Measurements from ENCODE around the gene MYO1H. TPM values are rescaled to one million over a fixed set of nuclear protein-coding genes. Genes with fewer than 3 reads are reported as not detected.

MYO1H gene
- total and polyA plus RNA-seq, 2 experiments from 2014 or later: not detected

- Histone ChIP-seq H3F3A (replicated peaks; ENCODE audit: low read depth) (0 out of 2 replicates have a peak, but pooled peaks cover 11% of the 10 kb centered on the region), H3K79me2 (replicated peaks; ENCODE audit: insufficient read depth) (peaks cover 62% of the 10 kb centered on the region), H3K27ac (ENCODE audit: low read depth) (peak overlapping the region; percentile 96), H3K4me3 (peak overlapping the region; percentile 30), H3K27me3 (ENCODE audit: insufficient read depth) (no peaks in the 10 kb centered on the region), H4K20me1 (replicated peaks; ENCODE audit: insufficient read depth) (no peaks in the 10 kb centered on the region; the same call in 1 of the 2 replicates), H3K9me2 (ENCODE audit: insufficient read depth) (no peaks in the 10 kb centered on the region), H3K4me1 (ENCODE audit: insufficient read depth) (peaks cover 58% of the 10 kb centered on the region), H2AFZ (no peak overlapping the region), H3K36me3 (ENCODE audit: insufficient read depth) (peaks cover 31% of the 10 kb centered on the region), H3K4me2 (peak overlapping the region; percentile 37)
- Mint-ChIP-seq H3K27me3 (ENCODE audit: insufficient read depth, low read depth, poor library complexity) (peaks cover 11% of the 10 kb centered on the region), H3K4me1 (peaks cover 60% of the 10 kb centered on the region), H3K4me3 (peak overlapping the region; percentile 51), H3K27ac (peak overlapping the region; percentile 94), H3K36me3 (ENCODE audit: low read depth) (peaks cover 56% of the 10 kb centered on the region), H3K9me3 (no peaks in the 10 kb centered on the region)
- no peak for TF ChIP-seq STAT1 (IDR thresholded peaks at IDR 0.05; ENCODE audit: unreplicated experiment)
- no peak for TF ChIP-seq CREB1 (CRISPR knock-in tag; IDR thresholded peaks at IDR 0.05; ENCODE audit: low read depth)
- TF ChIP-seq ZNF462 (CRISPR knock-in tag; IDR thresholded peaks at IDR 0.05): no peak
- TF ChIP-seq ZNF114 (CRISPR knock-in tag; IDR thresholded peaks at IDR 0.05): no peak
- no peak for TF ChIP-seq EZH2phosphoT487 (IDR thresholded peaks at IDR 0.05; ENCODE audit: unreplicated experiment)
- TF ChIP-seq EZH2 (IDR thresholded peaks at IDR 0.05; ENCODE audit: low read depth, unreplicated experiment): no peak
- no peak for TF ChIP-seq JUNB (IDR thresholded peaks at IDR 0.05; ENCODE audit: unreplicated experiment)
- no peak for TF ChIP-seq ETS1 (IDR thresholded peaks at IDR 0.05)
- no peak for TF ChIP-seq CTCF (conservative IDR thresholded peaks at IDR 0.05; ENCODE audit: low read depth in 2 of 2)
- no peak for TF ChIP-seq POLR2AphosphoS5 (IDR thresholded peaks at IDR 0.05; ENCODE audit: low read depth)
- TF ChIP-seq NANOG (IDR thresholded peaks at IDR 0.05; ENCODE audit: borderline replicate concordance): no peak
- no peak for TF ChIP-seq ZNF331 (CRISPR knock-in tag; IDR thresholded peaks at IDR 0.05; ENCODE audit: low read depth)
- TF ChIP-seq REST (IDR thresholded peaks at IDR 0.05; ENCODE audit: unreplicated experiment): no peak
- no peak for DNase-seq (ENCODE audit: low spot score)
- no peak; the same call in 1 of the 3 replicates for ATAC-seq
Measured at GRCh38 chr12:109458086-109458485, 110.4 kb downstream of the MYO1H start.

Data from GM23338 (cell line).